GM12892 (cell line): ENCODE measurements around the gene PIK3C2B.

Experiments
- POLR2A ChIP-seq: IDR thresholded peaks from 2 replicates; pipeline ENCODE4 v1.6.1; 2011; ENCODE audit warnings: low read depth, low read length, control low read depth
- POLR2AphosphoS5 ChIP-seq: IDR thresholded peaks from 2 replicates; pipeline ENCODE4 v1.6.1; 2011; ENCODE audit warnings: low read depth, low read length, control low read depth
- TAF1 ChIP-seq: IDR thresholded peaks from 2 replicates; pipeline ENCODE4 v1.6.1; 2011; ENCODE audit warnings: low read depth, mild to moderate bottlenecking, control low read depth, low read length, borderline replicate concordance

GRCh38 chr1:204544321-204544720 is 49.7 kb upstream of the PIK3C2B start:
- no peak for TF ChIP-seq TAF1
- TF ChIP-seq POLR2A, result no peak
- no peak for TF ChIP-seq POLR2AphosphoS5
